ENCODE data around the gene HDAC2. TPM values are rescaled to one million over a fixed set of nuclear protein-coding genes. Genes with fewer than 3 reads are reported as not detected.

The HDAC2 gene
- total RNA-seq, 1 donor from 2014 or later: 41.2 TPM

GRCh38 chr6:113909224-113909856 lies 61.6 kb downstream of the HDAC2 start:
- peak; percentile 75 for DNase-seq (ENCODE audit: low spot score)

- DNase-seq (ENCODE audit: low spot score): no peak
Measured at GRCh38 chr6:113908801-113909200, 62.1 kb downstream of the HDAC2 start.

DNA sequence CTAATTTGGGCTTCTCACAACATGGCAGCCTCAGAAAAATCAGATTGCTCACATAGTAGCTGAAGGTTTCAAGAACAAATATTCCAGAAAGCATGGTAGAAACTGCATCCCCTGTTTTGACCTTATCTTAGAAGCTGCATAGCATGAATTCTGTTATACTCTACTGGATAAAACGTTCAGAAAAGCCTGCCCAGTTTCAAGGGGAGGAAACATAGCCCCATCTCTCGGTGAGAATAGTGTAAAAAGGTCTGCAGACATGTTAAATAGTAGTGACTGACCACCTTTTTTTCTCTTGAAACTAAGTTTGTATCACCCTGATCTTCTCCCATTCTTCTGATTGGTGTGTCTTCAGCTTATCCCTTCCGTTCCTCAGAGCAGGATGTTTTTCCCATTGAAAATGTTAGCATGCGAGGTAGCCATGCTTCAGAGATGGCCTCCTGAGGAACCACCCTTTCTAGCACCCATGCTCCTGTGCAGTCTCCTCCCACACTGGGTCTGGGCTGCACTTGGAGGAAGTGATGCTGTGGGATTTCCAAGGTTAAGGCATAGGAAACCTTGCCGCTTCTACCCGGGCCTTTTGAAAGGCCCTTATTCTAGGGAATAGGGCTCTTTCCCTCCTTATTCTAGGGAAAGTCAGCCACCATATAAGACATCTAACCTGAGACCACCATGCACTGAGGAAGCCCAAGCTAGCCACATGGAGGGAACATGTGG lies 63.7 kb downstream of the HDAC2 start:
- peak; percentile 67 for DNase-seq (ENCODE audit: low spot score)

GRCh38 chr6:113903666-113904330 lies 67.2 kb downstream of the HDAC2 start:
- peak; percentile 74 for DNase-seq (ENCODE audit: low spot score)

DNA sequence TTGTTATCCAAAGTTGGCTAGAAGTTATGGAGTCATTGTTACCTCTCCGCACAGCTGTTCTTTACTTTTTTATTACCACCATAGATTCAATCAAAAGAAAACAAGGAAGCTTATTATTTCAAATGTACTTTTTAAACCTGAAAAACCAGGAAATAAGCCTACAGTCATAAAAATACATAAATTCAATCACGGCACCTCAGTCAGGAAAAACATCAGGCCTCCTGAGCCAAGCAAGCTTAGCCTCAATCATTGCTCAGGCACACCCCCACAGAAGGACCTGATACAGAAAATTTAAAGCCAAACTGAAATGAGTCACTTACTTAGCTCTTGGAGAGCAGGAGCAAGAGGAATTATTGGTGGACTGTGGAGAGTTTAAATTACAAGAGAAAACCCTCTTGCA lies 69.5 kb downstream of the HDAC2 start:
- DNase-seq (ENCODE audit: low spot score): peak; percentile 88

DNA sequence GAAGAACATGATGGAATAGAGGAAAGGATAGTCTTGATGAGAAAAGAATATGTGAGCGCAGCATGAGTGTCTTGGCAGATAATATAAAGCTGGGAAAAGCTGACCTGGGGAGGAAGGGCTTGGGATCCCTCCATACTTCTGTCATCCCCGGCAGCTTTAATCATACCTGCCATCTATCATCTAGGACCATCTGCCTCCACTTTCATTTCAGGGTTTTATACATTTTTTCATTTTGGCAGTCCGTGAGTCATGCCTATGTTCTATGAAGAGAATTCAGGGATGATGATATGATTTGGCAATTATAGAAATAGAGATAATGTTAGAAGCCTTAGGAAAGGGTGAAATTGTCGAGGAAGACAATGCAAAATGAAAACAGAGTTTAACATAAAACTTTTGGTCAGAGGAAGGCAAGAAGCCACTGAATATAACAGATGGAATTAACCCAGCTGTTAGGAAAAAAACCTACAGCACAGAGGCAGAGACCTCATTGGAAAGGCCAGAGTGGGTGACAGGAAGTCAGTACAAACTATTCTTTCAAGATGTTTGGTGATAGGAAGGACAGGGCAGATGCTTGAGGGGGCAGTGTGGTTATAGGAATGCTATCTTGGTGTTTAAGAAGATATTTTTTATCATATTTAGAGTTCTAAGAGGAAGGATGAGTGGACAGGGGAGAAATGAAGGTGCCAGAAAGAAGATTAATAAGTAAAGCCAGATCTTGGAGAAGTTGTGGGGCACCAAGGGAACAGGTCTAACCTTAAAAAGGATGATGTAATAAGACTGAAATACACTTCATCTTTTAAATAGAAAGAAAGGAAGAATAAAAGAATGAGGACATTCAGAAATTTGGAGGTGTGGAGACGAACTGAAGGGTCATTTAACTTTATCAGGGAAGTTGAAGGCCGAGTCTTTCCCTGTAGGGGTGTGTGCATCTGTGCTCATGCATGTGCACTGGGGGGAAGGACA lies 76.0 kb downstream of the HDAC2 start:
- no peak for DNase-seq (ENCODE audit: low spot score)

GRCh38 chr6:113893866-113894265 lies 77.1 kb downstream of the HDAC2 start:
- DNase-seq (ENCODE audit: low spot score): no peak

DNA sequence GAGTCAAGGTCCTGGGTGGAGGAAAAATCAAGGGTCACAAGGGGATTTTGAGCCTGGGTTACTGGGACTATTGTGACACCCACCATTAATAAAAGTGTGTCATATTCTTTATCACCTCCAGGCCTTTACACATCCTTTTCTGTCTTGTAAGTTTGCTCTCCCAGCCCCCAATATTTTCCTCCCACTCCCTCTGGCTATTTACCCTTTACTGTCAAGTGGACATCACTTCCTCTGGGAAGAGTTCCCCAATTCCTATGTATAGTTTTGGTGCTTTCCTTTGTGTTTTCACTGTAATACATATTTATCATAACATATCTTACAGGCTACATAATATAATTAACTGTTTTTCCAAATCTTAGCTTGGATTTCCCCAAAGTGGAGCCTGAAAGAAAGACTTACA lies 77.5 kb downstream of the HDAC2 start:
- no peak for DNase-seq (ENCODE audit: low spot score)

DNA sequence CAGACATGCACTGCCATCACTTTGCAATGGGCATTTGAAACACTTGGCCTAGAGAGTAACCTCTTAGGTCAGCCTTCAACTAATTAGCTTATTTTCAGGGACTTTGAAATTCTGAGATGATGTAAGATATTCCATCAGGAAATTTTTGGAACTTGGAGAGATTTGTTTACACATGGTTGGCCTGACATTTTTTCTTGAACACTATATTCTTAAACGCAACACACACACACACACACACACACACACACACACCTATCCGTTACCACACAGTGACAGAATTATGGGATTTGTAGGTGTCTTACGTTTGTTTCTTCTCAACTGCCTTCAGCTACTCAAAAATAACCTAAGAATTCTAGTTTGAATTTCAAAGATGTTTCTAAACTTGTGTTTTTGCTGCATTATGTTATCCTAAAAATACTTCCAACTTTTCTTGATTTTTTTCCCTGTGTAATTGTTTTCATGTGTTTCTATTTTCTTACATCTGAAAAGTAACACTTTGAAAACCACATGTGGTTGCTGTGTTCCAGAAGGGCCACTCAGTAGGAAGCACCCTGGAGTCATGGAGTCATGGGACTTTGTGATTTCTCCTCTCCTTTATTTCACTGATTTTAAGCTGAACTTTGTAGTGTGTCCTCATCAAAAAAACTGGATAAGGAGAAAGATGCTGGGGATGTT lies 81.9 kb downstream of the HDAC2 start:
- no peak for DNase-seq (ENCODE audit: low spot score)

DNA sequence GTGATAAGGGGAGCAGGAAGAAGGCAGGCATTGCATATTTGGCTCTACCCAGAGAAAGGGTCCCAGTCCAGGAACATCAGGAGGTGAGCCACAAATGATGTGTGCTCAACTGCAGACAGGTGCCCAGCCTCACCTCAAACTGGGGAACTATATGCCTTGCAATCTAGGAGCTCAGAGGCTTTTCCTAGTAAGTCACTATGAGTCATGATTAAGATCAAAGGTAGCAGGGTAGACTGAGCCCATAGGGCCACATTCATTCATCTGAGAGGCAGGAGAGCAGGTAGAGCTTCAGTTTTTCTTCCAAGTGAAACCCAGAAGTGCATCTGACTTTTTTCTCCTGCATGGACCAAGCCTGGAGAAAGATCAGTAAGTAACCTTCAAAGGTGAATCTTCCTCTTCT lies 82.5 kb downstream of the HDAC2 start:
- DNase-seq (ENCODE audit: low spot score): no peak

- no peak for DNase-seq (ENCODE audit: low spot score)
Measured at GRCh38 chr6:113886512-113886911, 84.4 kb downstream of the HDAC2 start.

- no peak for DNase-seq (ENCODE audit: low spot score)
Measured at GRCh38 chr6:113884011-113884410, 86.9 kb downstream of the HDAC2 start.

Other genes with a start within 250 kb of the HDAC2 start
- gene MARCKS, start 113.8 kb downstream of the HDAC2 start, total RNA-seq (ENCODE audit: insufficient read depth, low replicate concordance): 152 TPM